GM18520 (cell line): ENCODE data around the gene FTO.

Experiments
- ATAC-seq: cut with Tn5 transposase; IDR thresholded peaks from one replicate; pipeline ENCODE4 v1.9.1; 2021; ENCODE audit not compliant: unreplicated experiment

The FTO gene

DNA sequence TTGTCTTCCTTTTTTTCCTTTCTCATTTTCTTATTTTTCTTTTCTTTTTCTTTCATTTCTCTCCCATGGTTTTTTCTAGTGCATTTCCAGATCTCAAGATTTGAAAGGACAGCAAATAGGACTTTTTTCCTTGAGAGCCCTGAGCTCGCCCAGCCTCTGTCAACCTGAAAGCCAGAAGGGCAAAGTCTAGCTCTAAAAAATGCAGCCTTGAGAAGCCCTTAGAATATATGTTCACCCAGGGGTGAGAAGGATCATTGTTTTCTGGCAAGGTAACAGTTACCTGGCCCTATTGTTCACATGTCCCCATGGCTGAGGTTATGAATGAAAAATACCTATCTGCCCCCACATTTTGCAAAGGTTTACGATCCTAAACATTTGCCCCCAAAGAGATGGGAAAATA is 364.3 kb downstream of the FTO start:
- ATAC-seq = no peak

DNA sequence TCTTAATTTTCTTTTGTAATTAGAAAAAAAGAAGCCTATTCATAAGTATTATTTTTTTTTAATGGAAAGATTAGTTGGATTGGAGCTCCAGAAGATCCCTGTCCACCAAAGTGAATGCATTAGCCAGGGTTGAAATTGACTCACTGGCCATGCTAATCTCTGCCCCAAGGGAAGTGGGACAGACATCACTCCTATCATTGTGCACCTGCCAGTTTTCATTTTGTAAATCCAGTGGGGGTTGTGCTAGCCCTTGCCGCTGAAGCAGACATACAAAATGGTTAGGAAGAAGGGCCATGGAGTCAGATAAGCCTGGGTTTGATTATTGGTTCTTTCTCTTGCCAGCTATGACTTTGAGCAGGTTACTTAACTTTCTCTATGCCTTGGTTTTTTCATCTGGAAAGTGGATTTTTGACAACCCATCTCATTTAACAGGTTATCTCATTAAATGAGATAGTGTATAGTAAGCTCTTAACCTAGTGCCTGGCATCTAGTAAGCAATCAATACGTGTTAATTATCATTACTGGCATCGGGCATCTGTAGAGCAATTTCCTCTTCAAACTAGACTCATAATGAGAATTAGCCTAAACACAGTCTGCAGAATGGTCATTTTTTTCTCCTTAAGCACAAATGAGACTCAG is 365.8 kb downstream of the FTO start:
- ATAC-seq = no peak

DNA sequence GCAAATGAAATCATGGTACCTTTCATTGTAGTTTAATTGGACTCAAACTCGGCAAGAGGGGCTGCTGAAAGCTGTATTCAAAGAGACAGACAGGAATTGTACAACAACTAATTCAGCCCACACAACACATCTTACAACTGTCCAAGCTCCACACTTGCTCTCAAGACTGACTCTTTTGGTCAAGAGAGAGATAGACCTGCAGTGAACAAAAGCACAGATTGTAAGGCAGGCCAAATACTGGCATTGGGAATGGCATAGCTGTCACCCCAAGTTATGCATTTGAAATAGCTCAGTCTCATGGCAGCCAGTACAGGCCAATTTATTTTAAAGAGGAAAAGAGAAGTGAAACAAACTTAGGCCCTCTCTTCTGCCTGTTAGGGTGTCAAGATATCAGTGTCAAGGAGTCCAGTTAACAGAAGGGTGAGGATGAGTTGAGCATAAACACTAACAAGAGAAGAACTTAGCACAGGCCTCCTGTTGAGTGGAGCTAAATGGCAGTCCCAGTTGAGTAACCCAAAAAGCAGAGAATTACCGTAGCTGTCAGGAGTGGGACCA is 366.9 kb downstream of the FTO start:
- ATAC-seq = no peak

GRCh38 chr16:54071514-54071913 is 367.6 kb downstream of the FTO start:
- no peak for ATAC-seq

GRCh38 chr16:54072237-54072636 is 368.3 kb downstream of the FTO start:
- ATAC-seq = no peak

DNA sequence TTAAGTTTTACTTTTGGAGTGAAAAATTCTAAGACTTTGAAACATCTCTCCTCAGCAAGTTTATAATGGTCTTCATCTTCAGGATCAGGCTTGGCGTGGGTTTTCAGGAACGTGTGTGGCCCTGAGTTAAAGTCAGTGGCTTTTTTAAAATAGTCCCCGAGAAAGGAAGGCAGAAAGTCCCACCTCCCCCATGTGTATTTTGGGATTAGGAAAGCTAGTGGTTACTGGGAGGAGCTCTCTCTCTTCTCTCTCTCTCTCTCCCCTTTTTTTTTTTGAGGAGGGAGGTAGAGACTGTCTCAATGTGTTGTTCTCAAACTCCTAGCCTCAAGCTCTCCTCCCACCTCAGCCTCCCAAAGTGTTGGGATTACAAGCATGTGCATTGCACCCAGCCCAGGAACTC is 369.4 kb downstream of the FTO start:
- no peak for ATAC-seq

- ATAC-seq = no peak
Measured at GRCh38 chr16:54075446-54075845, 371.5 kb downstream of the FTO start.

GRCh38 chr16:54076006-54076504 is 372.1 kb downstream of the FTO start:
- ATAC-seq = no peak

- ATAC-seq = no peak
Measured at GRCh38 chr16:54077050-54077821, 373.3 kb downstream of the FTO start.

- ATAC-seq = no peak
Measured at GRCh38 chr16:54080524-54081008, 376.6 kb downstream of the FTO start.

GRCh38 chr16:54086791-54087190 is 382.8 kb downstream of the FTO start:
- ATAC-seq = no peak

GRCh38 chr16:54090602-54091001 is 386.6 kb downstream of the FTO start:
- no peak for ATAC-seq

GRCh38 chr16:54093281-54093680 is 389.3 kb downstream of the FTO start:
- ATAC-seq = no peak

GRCh38 chr16:54094641-54095040 is 390.7 kb downstream of the FTO start:
- no peak for ATAC-seq

DNA sequence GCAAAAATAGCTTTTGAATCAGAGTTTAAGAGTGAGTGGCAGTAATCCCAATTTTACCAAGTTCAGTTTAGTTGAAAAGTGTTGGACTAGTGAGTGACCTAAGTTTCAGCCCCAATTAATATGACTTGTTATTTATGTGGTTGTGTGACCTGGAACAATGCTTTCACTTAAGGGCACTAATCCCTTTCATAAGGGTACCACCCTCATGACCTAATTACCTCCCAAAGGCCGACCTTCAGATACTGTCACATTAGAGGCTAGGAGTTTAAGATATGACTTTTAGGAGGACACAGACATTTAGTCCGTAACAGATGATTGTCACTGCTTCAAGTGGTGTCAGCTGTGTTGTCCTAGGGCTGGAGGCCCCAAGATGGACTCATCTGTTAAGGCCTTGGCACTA is 392.7 kb downstream of the FTO start:
- ATAC-seq = no peak

DNA sequence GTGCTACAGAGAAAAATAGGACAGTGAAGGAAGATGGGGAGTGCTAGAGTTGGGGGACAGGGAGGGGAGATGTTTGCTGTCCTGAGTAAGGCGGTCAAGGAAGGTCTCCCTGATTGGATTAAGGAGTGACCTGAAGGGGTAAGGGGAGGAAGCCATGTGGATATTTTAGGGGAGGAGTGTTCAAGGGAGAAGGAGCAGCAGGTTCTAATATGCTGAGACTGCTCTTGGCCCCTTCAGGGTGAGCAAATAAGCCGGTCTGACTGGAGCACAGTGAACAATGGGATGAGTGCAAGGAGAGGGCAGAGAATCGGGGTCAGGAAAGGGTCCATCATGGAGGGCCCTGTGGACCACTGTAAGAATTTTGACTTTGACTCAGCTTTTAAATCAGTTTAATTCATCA is 393.8 kb downstream of the FTO start:
- ATAC-seq = no peak

GRCh38 chr16:54098247-54098646 is 394.3 kb downstream of the FTO start:
- ATAC-seq = no peak

- no peak for ATAC-seq
Measured at GRCh38 chr16:54099627-54100026, 395.7 kb downstream of the FTO start.

- ATAC-seq = no peak
Measured at GRCh38 chr16:54102888-54103866, 399.2 kb downstream of the FTO start.

DNA sequence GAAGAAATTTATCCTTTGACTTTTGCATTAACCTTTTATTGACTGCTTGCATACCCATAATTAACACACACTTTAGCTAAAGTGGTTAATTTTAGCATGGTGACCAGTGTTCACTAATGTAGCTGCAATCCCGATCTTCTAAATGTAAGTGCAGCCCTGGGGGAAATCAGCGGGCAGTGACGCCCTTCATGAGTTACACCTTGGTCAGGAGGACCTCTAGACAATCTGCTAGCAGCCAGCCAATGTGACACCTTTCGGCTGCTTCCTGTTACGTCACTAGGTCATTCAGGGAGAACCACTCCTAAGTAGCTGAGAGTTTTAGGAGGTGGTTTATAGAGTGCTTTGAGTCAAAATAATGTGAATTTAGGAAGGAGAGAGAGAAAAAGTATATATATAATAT is 402.1 kb downstream of the FTO start:
- ATAC-seq = no peak
